Heart left ventricle (tissue), 13 donors: ENCODE data around the gene KIAA1671.
"Not testable (repeated sequence)": the region's sequence is repeated elsewhere in the genome, so short reads cannot be mapped to it uniquely, and the experiment has no call there.

Experiments
- CTCF ChIP-seq, 12 donors: fragments of 200-600 bp; sonication (generic) in 4 of 12; IDR thresholded peaks; one replicate each; pipeline versions ENCODE4 v1.5.0 to v1.8.0; 2018 to 2022; ENCODE audit warnings: antibody characterized with exemption in 12 of 12, mild to moderate bottlenecking in 5 of 12
- POLR2A ChIP-seq, 2 donors: fragments of 450-650 bp; IDR thresholded peaks; one replicate each; pipeline ENCODE4 v1.6.1; 2017; ENCODE audit warnings: antibody characterized with exemption in 2 of 2, mild to moderate bottlenecking in 2 of 2, moderate library complexity in 2 of 2
- donor health status: ischemic (EF 13 %, LVEDD 7.1; RV severe dilation, severe dysfunction).
- donor health status: DM: no; HTN: yes; CAD: no.
- donor health status: DM: no; HTN: no; CAD: no.
- donor health status: ischemic (EF 25% LVEDD 6.9; RV normal size, moderate dysfunction).
- donor health status: ischemic (EF 25% LVEDD 5.7; RV mildly dilated, moderate dysfunction).
- donor health status: ischemic (EF 35%, LVEDD 5.7; RV mildly dilated, moderate dysfunction).
- donor health status: nonischemic (EF 11% LVEDD 7.7; RV severe dilation, severe dysfunction).
- donor health status: DM: yes; HTN: yes; CAD: no.
- donor health status: PGD.
- donor health status: ischemic (EF 29% LVEDD 5.4; RV normal size, mild dysfunction).
- donor health status: nonischemic (EF 23%, LVEDD 6.1; RV moderate dilation, normal function).

GRCh38 chr22:25238058-25238457 lies 285.5 kb downstream of the KIAA1671 start:
- not testable (repeated sequence) for TF ChIP-seq CTCF, POLR2A (IDR thresholded peaks at IDR 0.05)
